A549 (cell line): ENCODE measurements around the gene GLB1L3.

ENCODE experiments used
- BHLHE40 ChIP-seq: IDR thresholded peaks from 2 replicates; pipeline ENCODE4 v1.6.1; 2012; ENCODE audit warnings: low read depth, low read length, inconsistent platforms
- CTCF ChIP-seq: fragments of >200 bp; sonication (Bioruptor Twin); formaldehyde crosslinking; IDR thresholded peaks from 3 replicates; pipeline ENCODE4 v1.5.1; 2016
- ELK1 ChIP-seq: fragments of 150-350 bp; IDR thresholded peaks from 2 replicates; pipeline ENCODE4 v1.6.1; 2014; ENCODE audit warnings: low read depth, mild to moderate bottlenecking, low read length
- HMGXB4 ChIP-seq: fragments of 250-450 bp; sonication (Bioruptor Pico); IDR thresholded peaks from 2 replicates; pipeline ENCODE4 v1.5.0; 2021; ENCODE audit warnings: mild to moderate bottlenecking, moderate library complexity, borderline replicate concordance
- MAX ChIP-seq: IDR thresholded peaks from 2 replicates; pipeline ENCODE4 v1.6.1; 2012
- POLR2AphosphoS2 ChIP-seq: conservative IDR thresholded peaks from 2 replicates; pipeline ENCODE4 v1.6.1; 2012; ENCODE audit warnings: low read length, improper control_type of control experiment, inconsistent platforms

- TF ChIP-seq HMGXB4 (no peak), CTCF (no peak), POLR2AphosphoS2 (no peak), MAX (no peak), BHLHE40 (no peak), ELK1 (no peak)
Observed at GRCh38 chr11:134342572-134343340, 66.6 kb downstream of the GLB1L3 start.
